Activated CD4-positive, alpha-beta T cell treated with anti-CD3 and anti-CD28 coated beads for 24 hours (primary cell): ENCODE data around the gene PYDC1.
"Not testable (repeated sequence)": the region's sequence is repeated elsewhere in the genome, so short reads cannot be mapped to it uniquely, and the experiment has no call there.

Experiments
- DNase-seq, 2 donors: peaks; one replicate each; pipeline ENCODE4 v3.0.0-alpha.2; 2020; ENCODE audit warnings: low read depth in 2 of 2

The PYDC1 gene

GRCh38 chr16:31221357-31222160 lies 4.6 kb upstream of the PYDC1 start:
- DNase-seq: no peak

- DNase-seq: no peak
Measured at GRCh38 chr16:31219154-31219741, 2.3 kb upstream of the PYDC1 start.

GRCh38 chr16:31217136-31217530 lies 198 bp upstream of the PYDC1 start:
- DNase-seq: no peak

GRCh38 chr16:31215287-31216162 lies 1.4 kb downstream of the PYDC1 start:
- no peak for DNase-seq

DNA sequence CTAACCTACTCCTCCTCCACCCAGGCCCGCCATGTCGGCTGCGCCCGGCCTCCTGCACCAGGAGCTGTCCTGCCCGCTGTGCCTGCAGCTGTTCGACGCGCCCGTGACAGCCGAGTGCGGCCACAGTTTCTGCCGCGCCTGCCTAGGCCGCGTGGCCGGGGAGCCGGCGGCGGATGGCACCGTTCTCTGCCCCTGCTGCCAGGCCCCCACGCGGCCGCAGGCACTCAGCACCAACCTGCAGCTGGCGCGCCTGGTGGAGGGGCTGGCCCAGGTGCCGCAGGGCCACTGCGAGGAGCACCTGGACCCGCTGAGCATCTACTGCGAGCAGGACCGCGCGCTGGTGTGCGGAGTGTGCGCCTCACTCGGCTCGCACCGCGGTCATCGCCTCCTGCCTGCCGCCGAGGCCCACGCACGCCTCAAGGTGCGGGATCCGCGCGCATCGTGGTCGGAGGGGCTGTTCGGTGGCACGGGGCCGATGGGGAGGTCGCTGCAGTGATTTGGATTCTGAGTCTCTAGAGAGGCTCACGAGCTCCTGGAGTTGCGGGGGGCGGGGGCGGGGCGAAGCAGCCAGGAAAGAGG lies 2.1 kb downstream of the PYDC1 start:
- no peak for DNase-seq

- DNase-seq: no peak
Measured at GRCh38 chr16:31213877-31214707, 2.8 kb downstream of the PYDC1 start, which contains the start of gene TRIM72. Gene TRIM72 (plus strand): TSS chr16:31214119. CDS start chr16:31214739, 620 bp downstream.

DNA sequence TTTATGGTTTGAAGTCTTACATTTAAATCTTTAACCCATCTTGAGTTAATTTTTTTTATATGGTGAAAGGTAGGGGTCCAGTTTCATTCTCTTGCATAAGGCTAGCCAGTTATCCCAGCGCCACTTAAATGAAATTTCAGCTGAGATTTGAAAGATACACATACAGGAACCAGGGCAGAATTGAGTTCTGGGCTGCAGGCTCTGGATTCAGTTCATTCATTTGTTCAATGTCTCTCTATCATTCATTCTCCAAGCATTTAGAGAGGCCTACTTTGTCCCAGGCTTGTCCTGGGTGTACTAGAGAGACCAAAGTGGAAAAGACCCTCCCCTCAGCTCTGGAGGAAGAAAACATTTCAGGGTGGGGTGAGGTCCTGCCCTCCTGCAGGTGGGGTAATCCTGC lies 3.6 kb downstream of the PYDC1 start:
- DNase-seq: no peak

DNA sequence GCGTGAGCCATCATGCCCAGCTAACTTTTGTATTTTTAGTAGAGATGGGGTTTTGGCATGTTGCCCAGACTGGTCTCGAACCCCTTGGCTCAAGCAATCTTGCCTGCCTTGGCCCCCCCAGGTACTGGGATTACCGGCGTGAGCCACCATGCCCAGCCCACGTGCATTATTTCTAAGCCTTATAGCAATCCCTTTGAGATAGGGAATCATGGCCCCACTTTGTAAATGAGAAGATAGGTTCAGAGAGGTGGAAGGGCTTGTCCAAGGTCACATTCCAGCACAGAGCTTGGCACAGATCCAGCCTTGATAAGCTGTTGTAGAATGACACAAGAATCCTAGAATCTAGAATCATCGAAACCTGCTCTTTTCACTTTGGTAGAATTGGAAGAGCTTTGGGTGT lies 10.2 kb downstream of the PYDC1 start:
- DNase-seq: no peak

GRCh38 chr16:31204871-31205666 lies 11.9 kb downstream of the PYDC1 start:
- DNase-seq: no peak

GRCh38 chr16:31202414-31203375 lies 14.2 kb downstream of the PYDC1 start, which contains the start of gene PYCARD:
Gene PYCARD (minus strand): TSS chr16:31202760. CDS start chr16:31202690, 70 bp downstream.
- no peak for DNase-seq

DNA sequence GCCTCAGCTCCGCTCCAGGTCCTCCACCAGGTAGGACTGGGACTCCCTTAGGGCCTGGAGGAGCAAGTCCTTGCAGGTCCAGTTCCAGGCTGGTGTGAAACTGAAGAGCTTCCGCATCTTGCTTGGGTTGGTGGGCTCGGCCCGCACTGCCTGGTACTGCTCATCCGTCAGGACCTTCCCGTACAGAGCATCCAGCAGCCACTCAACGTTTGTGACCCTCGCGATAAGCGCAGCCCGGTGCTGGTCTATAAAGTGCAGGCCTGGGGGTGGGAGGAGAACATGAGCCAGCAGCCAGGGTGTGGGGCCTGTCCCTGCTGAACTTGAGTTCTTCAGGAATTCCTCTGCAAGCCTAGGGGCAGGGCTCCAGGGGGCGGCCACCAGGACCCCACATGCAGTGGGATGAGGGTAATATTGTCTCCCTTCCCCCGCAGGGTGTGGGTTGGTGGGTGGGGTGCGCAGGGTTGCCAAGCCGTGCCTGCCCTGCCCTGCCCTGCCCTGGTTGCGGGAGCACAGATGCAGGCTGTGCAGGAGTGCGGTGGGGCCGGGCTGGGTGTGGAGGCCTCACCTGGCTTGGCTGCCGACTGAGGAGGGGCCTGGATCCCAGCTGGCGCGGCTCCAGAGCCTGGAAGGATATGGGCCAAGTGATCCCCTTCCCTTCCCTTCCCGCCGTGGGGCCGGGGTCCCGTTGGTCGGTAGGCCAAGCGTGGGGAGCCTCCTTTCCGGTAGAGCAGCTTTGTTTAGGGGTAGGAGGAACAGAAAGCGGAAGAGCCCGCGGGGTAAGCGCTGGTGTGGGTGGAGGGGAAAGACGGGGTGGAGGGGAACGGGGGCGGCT lies 15.1 kb downstream of the PYDC1 start:
- no peak for DNase-seq

DNA sequence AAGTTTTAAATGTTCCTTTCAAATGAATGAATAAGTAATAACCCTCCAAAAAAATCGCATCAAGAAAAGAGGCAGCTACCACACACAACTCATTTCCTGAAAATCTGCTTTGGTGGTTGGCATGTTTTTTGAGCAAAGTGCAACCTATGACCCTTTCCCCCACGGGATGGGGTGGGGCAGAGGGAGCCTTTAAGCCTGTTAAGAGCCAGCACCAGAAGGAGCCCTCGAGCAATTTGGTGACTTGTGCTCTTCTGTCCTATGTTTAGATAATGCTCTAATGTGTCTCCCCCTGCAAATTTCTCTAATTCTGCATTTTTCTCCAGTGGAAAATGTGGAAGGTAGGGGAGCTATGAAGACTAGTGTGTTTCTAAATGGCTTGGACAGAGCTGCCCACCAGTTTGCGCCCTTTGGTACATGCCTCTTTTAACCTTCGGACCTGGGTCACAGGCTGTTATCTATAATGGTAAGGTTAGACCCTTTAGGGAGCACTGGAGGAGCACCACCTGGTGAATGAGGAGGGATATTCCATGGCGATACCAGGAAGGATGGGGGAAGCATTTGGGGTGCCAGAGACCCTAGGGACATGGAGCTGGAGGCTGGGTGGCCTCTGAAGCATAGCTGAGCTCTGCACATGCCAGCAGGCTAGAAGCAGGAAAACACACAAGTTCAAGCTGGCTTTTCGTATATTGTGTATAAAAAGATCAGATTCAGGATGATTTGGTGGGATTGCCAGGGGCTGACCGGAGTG lies 15.9 kb downstream of the PYDC1 start:
- DNase-seq: no peak

DNA sequence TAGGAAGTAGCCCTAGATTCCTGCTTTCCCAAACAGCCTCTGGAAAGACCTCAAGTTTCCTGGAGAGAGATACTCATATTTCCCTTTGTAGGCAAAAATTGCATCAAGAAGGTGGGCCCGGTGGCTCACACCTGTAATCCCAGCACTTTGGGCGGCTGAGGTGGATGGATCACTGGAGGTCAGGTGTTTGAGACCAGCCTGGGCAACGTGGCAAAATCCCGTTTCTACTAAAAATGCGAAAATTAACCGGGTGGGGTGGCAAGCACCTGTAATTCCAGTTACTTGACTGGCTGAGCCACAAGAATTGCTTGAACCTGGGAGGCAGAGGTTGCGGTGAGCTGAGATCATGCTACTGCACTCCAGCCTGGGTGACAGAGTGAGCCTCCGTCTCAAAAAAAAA lies 16.8 kb downstream of the PYDC1 start:
- DNase-seq: not testable (repeated sequence)

GRCh38 chr16:31199430-31200041 lies 17.4 kb downstream of the PYDC1 start:
- no peak for DNase-seq

DNA sequence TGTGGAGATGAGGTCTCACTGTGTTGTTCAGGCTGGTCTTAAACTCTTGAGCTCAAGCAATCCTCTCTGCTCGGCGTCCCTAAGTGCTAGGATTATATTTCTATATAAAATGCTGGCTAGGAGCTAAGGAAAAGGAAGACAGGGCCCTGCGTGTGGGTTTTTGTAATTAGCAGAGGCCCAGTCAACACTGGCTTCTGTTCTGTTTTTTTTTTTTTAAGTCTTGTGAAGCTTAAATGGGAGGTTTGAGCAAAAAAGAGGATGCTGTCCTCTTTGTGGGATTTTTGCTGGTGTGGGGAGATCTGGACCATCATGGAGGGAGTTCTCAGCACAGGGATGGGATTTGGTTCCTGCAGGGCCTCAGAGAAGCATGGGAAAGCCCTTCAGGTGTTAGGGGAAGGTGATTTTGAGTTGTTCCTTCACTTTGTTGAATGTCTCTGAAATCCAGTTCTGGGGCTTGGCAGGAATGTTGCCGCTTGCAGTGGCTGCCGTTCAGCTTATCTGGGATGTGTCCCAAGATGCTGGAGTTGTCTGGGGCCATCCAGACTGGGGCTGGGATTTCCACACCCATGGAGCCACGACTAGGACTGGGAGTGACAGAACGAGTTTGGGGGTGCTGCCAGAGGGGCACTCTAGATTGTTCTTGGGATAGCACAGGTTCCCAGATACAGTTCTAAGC lies 18.6 kb downstream of the PYDC1 start:
- DNase-seq: no peak

- DNase-seq: no peak
Measured at GRCh38 chr16:31196324-31197088, 20.4 kb downstream of the PYDC1 start.
